ENCODE results near the gene LAMB4.

LAMB4 gene

DNA sequence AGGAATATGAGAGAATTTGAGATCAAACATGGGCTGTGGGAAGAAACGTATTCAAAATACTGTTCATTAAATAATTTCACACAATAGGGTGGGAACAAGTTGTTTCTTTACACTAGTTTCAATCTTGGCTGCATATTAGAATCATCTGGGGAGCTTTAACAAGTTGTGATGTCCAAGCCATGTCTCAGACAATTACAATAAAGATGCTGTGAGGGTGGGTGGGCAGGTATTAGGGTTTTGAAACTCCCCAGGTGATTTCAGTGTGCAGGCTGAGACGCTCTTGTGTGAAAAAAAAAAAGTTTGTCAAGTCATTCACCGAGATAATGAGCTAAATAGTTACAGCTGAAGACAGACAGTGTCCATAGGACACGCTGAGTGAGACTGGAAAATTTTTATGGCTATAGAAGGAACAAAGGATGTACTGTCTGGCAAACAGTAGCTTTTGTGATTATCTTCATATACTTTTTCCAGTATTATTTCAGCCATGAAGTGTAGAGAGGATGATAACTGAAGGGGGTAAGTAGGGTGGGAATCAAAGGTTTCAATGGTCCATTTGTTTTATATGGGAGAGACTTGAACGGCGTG is 12.6 kb upstream of the LAMB4 start:
- DNase-seq = no peak

GRCh38 chr7:108142180-108142579 is 12.0 kb upstream of the LAMB4 start:
- no peak for DNase-seq

DNA sequence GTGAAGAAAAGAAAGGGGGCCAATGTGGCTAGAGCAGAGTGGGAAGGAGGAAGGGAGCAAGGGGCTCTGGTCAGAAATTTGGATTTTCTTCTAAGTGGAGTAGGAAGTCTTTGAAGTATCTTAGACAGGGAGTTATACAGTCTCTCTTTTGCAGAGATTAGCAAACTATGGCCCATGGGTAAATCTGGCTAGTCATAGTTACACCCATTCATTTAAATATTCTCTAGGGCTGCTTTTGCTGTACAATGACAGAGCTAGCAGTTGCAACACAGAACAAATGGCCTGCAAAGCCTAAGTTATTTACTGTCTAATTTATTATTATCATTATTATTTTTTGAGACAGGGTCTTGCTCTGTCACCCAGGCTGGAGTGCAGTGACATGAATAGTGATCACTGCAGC is 10.5 kb upstream of the LAMB4 start:
- DNase-seq = no peak

DNA sequence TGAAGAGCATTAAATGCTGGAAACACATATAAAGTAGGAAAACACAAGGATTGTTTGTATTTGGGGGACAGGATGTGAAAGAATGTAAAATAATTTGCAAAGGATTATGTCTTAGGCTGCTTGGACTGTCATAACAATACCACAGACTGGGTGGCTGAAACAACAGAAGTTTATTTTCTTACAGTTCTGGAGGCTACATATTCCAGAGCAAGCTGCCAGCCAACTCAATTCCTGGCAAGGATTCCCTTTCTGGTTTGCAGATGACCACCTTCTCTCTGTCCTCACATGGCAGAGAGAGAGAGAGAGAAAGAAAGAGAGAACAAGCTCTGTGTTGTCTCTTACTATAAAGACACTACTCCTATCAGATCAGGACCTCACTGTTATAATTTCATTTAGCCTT is 8.8 kb upstream of the LAMB4 start:
- no peak for DNase-seq

DNA sequence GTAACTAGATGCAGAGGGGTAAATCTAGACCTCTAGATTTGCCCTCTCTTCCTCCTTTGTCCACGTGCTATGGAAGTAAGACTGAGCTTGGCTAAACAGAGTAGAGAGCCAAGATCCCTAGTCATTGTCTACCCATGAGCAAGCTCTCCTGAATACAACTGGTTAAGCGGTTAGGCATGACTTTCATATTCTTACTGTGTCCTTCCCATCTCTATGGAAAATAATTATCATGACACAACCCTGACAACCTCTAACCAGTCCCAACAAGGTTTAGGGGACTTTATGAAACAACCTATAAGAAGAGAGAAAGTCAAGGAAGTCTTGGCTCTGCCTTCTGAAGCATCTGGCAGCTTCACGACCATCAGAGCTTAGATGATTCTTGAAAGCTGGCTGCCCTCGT is 7.8 kb upstream of the LAMB4 start:
- DNase-seq = no peak

GRCh38 chr7:108137040-108137439 is 6.9 kb upstream of the LAMB4 start:
- no peak for DNase-seq

- no peak for DNase-seq
These were observed 6.1 kb upstream of the LAMB4 start for GRCh38 chr7:108136191-108136688.

- DNase-seq = no peak
These were observed 5.5 kb upstream of the LAMB4 start for GRCh38 chr7:108135446-108136190.

DNA sequence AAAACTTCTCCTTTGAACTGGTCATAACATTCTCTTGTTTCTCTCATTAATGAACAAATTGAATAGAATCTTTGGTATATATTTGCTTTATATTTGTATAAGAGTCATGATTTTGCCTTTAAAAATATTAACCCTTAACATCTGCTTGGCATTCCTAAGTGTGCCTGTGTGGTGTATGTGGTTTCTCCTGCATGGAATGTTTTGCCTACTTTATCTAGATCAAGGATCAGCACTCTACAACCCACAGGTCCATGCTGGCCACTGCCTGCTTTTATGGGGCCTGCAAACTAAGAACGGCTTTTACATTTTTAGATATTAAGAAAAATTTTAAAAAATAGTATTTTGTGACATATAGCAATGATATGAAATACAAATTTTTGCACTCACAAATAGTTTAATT is 4.3 kb upstream of the LAMB4 start:
- no peak for DNase-seq

DNA sequence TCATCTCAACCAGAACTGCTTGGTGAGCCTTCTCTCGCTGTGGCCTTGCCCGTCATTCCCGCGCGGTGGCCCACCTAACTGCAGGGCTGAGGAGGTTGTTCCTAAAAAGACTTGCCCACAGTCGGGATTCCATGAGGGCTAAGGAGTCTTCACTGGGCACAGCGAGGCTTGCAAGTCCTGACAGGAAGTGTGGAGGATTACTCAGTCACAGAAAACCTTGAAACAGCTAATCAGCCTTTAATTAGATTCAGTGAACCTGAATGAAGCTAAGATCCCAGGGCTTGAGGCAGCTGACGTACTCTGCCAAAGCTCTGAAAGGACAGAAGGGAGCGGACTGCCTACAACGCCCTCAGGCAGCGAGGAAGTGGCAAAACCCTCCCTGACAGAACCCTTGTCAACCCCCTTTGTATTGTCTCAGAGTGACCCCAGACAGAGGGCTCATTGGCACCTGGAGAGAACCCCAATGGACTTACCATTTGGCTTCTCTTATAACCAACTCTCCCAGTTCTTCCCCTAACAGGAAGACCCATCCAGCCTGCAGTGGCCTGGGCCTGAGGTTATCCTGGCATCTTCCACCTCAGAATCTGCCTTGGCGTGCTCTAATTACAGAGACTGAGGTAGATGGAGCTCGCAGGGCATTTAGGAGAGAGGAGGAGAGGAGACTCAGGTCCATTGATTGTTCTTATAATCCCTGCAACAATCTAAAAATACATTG is 2.5 kb upstream of the LAMB4 start:
- no peak for DNase-seq

- no peak for DNase-seq
These were observed 869 bp downstream of the LAMB4 start for GRCh38 chr7:108129018-108129965.

- DNase-seq = no peak
These were observed 1.6 kb downstream of the LAMB4 start for GRCh38 chr7:108128514-108128913.

DNA sequence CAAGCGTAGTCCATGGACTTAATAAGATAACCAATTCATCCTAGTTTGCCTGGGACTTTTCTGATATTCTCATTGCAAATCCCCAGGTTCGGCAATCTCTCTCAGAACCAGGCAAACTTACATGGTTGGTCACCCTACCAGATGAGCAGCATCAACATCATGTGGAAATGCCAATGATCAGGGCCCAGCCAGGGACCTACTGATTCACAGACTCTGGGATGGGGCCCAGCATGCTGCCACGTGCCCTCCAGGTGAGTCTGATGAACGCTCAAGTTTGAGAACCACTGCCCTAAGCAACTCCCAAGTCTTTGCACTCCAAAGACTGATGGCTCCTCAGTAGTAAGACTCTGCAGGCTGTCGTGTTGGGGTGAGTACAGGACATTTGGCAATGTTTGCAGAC is 2.7 kb downstream of the LAMB4 start:
- no peak for DNase-seq

- no peak for DNase-seq
These were observed 5.3 kb downstream of the LAMB4 start for GRCh38 chr7:108124820-108125219.

GRCh38 chr7:108122181-108122580 is 8.0 kb downstream of the LAMB4 start:
- no peak for DNase-seq

DNA sequence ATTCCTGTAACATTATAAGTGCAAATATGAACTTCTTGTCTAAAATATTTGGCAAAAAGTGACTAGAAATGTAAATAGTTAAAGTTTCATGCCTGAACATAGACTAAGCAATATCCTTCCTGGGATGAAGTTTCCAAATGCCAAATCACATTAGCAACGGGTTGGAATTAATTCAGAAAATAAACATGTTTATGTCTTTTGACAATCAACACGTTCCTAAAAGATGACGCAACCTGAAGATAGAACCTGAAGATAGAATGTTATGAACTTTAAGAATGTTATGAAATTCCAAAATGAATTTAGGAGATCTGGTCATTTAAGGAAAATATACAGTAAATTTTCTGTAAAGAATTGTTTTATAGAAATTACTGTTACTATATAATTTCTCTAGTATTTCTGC is 9.2 kb downstream of the LAMB4 start:
- no peak for DNase-seq

GRCh38 chr7:108120196-108120595 is 10.0 kb downstream of the LAMB4 start:
- DNase-seq = no peak

DNA sequence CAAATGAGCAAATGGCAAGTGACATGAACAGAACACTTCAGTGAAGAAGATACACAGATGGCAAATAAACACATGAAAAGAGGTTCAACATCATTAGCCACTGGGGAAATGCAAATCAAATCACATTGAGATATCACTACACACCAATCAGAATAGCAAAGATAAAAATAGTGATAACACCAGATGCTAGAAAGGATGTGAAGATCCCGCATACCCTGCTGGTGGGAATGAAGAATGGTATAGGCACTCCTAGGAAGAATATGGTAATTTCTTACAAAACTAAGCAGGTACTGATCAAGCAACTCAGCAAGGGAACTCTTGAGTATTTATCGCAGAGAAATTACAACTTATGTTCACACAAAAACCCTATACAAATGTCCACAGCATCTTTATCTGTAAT is 11.2 kb downstream of the LAMB4 start:
- DNase-seq = no peak

GRCh38 chr7:108114117-108114841 is 15.9 kb downstream of the LAMB4 start:
- DNase-seq = no peak

- DNase-seq = no peak
These were observed 17.5 kb downstream of the LAMB4 start for GRCh38 chr7:108112683-108113082.

DNA sequence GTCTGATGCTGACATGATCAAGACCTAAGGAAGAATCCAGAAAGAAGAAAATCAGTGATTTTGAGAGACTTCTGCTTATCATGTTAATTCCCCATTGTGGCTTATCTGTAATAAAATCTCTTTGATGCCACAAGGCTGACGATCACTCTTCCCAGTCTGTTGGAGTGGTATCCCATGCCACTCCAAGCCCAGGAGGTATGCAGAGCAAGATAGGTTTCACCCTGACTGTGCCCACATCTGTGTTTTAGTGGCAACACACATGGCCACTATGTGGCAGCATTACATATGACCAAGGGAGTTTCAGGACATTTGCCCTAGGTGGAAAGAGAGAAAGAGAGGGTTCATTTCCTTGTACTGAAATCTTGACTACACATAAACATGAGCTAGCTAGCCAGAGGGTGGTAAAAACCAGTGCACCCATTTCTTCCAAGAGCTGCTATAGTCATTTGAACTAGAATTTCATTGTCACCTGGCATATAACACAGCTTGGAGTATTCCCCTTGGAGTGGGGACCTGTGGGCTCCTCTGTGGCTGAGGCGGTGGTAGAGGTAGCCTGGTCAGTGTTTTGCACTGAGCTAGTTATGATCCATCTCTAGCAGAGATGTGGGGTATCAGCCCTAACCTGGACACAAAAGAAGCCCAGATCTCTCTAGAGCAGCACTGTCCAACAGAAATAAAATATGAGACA is 20.8 kb downstream of the LAMB4 start:
- no peak for DNase-seq

All from C1 segment of cervical spinal cord (tissue), 14 donors.